ENCODE measurements around the gene CCDC149. TPM values are rescaled to one million over a fixed set of nuclear protein-coding genes. Genes with fewer than 3 reads are reported as not detected.

The CCDC149 gene
- total RNA-seq, 2 experiments from 2014 or later: not detected

DNA sequence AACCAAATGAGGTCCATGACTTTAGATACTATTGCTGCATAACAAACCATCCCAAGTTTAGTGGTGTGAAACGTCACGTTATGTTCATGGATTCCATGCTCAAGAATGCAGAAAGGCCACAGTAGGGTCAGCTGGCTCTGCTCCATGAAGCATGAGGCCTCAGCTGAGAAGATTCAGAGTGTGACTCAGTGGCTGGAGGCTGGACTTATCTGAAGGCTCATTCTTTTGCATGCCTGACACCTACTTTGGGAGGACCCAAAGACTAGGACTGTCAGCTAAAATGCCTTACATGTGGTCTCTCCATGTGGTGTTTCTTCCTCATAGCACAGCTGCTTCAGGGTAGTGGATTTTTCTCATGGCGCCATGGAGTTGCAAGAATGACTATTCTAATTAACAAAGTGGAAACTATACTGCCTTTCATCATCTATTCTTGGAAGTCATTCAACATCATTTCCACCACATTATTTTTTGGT is 11.5 kb upstream of the CCDC149 start:
- no peaks in the 10 kb centered on the region for H4K20me1 ChIP-seq (ENCODE audit: insufficient read depth, low read length)
- H3K4me1 ChIP-seq (ENCODE audit: insufficient read depth, low read length, poor library complexity, severe bottlenecking): no peaks in the 10 kb centered on the region
- no peaks in the 10 kb centered on the region for H3K9me2 ChIP-seq (ENCODE audit: insufficient read depth, low read length)
- no peak overlapping the region for H3K27ac ChIP-seq (ENCODE audit: low read depth, low read length, poor library complexity, severe bottlenecking)
- TF ChIP-seq, protein P1, sequence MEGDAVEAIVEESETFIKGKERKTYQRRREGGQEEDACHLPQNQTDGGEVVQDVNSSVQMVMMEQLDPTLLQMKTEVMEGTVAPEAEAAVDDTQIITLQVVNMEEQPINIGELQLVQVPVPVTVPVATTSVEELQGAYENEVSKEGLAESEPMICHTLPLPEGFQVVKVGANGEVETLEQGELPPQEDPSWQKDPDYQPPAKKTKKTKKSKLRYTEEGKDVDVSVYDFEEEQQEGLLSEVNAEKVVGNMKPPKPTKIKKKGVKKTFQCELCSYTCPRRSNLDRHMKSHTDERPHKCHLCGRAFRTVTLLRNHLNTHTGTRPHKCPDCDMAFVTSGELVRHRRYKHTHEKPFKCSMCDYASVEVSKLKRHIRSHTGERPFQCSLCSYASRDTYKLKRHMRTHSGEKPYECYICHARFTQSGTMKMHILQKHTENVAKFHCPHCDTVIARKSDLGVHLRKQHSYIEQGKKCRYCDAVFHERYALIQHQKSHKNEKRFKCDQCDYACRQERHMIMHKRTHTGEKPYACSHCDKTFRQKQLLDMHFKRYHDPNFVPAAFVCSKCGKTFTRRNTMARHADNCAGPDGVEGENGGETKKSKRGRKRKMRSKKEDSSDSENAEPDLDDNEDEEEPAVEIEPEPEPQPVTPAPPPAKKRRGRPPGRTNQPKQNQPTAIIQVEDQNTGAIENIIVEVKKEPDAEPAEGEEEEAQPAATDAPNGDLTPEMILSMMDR (conservative IDR thresholded peaks at IDR 0.05; ENCODE audit: low read length): no peak
- TF ChIP-seq EZH2phosphoT487 (IDR thresholded peaks at IDR 0.05; ENCODE audit: borderline replicate concordance, low read depth, low read length): no peak
- no TSS peak for BruUV-seq (replicated peaks)
- H3K4me3 ChIP-seq (ENCODE audit: low read depth, low read length, poor library complexity, severe bottlenecking): no peak overlapping the region
- no peaks in the 10 kb centered on the region for H3K79me2 ChIP-seq (ENCODE audit: insufficient read depth, low read depth, low read length)
- H2AFZ ChIP-seq (ENCODE audit: low read length): no peak overlapping the region
- no peak overlapping the region for H3K4me2 ChIP-seq (ENCODE audit: low read length)
- intact Hi-C loops (cut with micrococcal nuclease; ENCODE audit: unreplicated experiment): no loop called here
- H3K9me3 ChIP-seq (ENCODE audit: low read length): no peaks in the 10 kb centered on the region
- no peaks in the 10 kb centered on the region for H3K36me3 ChIP-seq (ENCODE audit: insufficient read depth, low read length)
- CTCF ChIA-PET (ENCODE audit: unreplicated experiment): no interaction called here
- DNase-seq (ENCODE audit: low spot score): no peak
- POLR2A ChIA-PET: interaction anchor here (0.6 kb wide), 1 partner anchor 207 kb away, joined by 3 read pairs; no protein-coding TSS in a partner anchor

DNA sequence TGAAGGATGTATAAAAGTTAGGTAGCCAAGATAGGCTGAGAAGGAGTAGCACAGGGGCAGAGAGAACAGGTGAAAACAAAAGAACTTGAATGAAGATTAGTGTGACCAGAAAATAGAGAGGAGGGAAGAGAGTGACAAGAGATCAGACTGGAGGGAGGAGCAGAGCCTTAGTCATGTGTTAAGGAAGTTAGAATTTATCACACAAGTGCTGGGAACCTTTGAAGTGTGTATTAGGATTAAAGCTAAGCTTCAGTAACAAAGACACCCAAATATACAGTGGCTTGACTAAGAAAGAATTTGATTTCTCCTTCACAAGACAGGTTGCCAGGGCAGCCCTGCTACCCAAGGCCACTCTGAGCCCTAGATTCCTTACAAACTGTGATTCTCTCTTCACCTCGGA is 10.7 kb upstream of the CCDC149 start:
- H3K79me2 ChIP-seq (ENCODE audit: insufficient read depth, low read depth, low read length): no peaks in the 10 kb centered on the region
- TF ChIP-seq, protein P1 (conservative IDR thresholded peaks at IDR 0.05; ENCODE audit: low read length): no peak
- TF ChIP-seq EZH2phosphoT487 (IDR thresholded peaks at IDR 0.05; ENCODE audit: borderline replicate concordance, low read depth, low read length): no peak
- no peak overlapping the region for H3K27ac ChIP-seq (ENCODE audit: low read depth, low read length, poor library complexity, severe bottlenecking)
- H4K20me1 ChIP-seq (ENCODE audit: insufficient read depth, low read length): no peaks in the 10 kb centered on the region
- no peaks in the 10 kb centered on the region for H3K4me1 ChIP-seq (ENCODE audit: insufficient read depth, low read length, poor library complexity, severe bottlenecking)
- H3K36me3 ChIP-seq (ENCODE audit: insufficient read depth, low read length): no peaks in the 10 kb centered on the region
- H3K9me3 ChIP-seq (ENCODE audit: low read length): no peaks in the 10 kb centered on the region
- H2AFZ ChIP-seq (ENCODE audit: low read length): no peak overlapping the region
- POLR2A ChIA-PET: interaction anchor here (0.6 kb wide), 1 partner anchor 208 kb away, joined by 3 read pairs; no protein-coding TSS in a partner anchor
- CTCF ChIA-PET (ENCODE audit: unreplicated experiment): no interaction called here
- no peak overlapping the region for H3K4me3 ChIP-seq (ENCODE audit: low read depth, low read length, poor library complexity, severe bottlenecking)
- no peaks in the 10 kb centered on the region for H3K9me2 ChIP-seq (ENCODE audit: insufficient read depth, low read length)
- intact Hi-C loops (cut with micrococcal nuclease; ENCODE audit: unreplicated experiment): no loop called here
- H3K4me2 ChIP-seq (ENCODE audit: low read length): no peak overlapping the region
- DNase-seq (ENCODE audit: low spot score): no peak
- no TSS peak for BruUV-seq (replicated peaks)

DNA sequence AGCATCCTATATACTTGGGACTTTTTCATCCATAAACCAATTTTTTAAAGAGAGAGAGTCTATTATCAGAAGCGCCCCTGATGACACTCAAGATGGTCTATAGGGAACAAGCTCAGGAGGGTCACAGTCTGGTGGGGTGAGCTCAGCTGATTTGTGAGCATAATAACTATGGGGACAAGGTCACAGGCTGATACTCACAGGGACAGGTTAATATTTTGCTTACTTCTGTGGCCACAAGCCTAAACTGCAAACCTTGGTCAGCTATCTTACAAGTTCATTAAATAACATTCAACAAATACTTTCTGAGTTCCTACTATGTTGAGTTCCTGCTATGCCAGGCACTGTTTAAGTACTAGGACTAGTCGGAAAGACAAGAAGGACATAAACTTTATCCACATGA is 10.2 kb upstream of the CCDC149 start:
- Histone ChIP-seq H2AFZ (ENCODE audit: low read length) (no peak overlapping the region), H3K4me2 (ENCODE audit: low read length) (no peak overlapping the region), H3K9me3 (ENCODE audit: low read length) (no peaks in the 10 kb centered on the region), H4K20me1 (ENCODE audit: insufficient read depth, low read length) (no peaks in the 10 kb centered on the region), H3K4me3 (ENCODE audit: low read depth, low read length, poor library complexity, severe bottlenecking) (no peak overlapping the region), H3K79me2 (ENCODE audit: insufficient read depth, low read depth, low read length) (no peaks in the 10 kb centered on the region), H3K36me3 (ENCODE audit: insufficient read depth, low read length) (no peaks in the 10 kb centered on the region), H3K4me1 (ENCODE audit: insufficient read depth, low read length, poor library complexity, severe bottlenecking) (no peaks in the 10 kb centered on the region), H3K9me2 (ENCODE audit: insufficient read depth, low read length) (no peaks in the 10 kb centered on the region), H3K27ac (ENCODE audit: low read depth, low read length, poor library complexity, severe bottlenecking) (no peak overlapping the region)
- CTCF ChIA-PET (ENCODE audit: unreplicated experiment): no interaction called here
- TF ChIP-seq, protein P1 (conservative IDR thresholded peaks at IDR 0.05; ENCODE audit: low read length): no peak
- TF ChIP-seq EZH2phosphoT487 (IDR thresholded peaks at IDR 0.05; ENCODE audit: borderline replicate concordance, low read depth, low read length): no peak
- no peak for DNase-seq (ENCODE audit: low spot score)
- POLR2A ChIA-PET: no interaction called here
- no TSS peak for BruUV-seq (replicated peaks)
- intact Hi-C loops (cut with micrococcal nuclease; ENCODE audit: unreplicated experiment): no loop called here
